K562 (cell line): ENCODE results near the gene HOPX. TPM values are rescaled to one million over a fixed set of nuclear protein-coding genes. Genes with fewer than 3 reads are reported as not detected.

Experiments used
- ATAC-seq: fragments of 200-7000 bp; cut with Tn5 transposase; 3 replicates; pipeline ENCODE4 v1.9.1; 2020; ENCODE audit warnings: moderate library complexity
- BruUV-seq: library from RNA; stranded (reverse); fragments of 400-500 nt; replicated peaks from 2 replicates; lab custom pipeline; 2021; lab: Mats Ljungman, UMichigan
- CTCF ChIA-PET: fragments of 300-600 bp; formaldehyde crosslinking; extraction: SDS; loops from one replicate; lab custom pipeline; 2021; ENCODE audit warnings: low intra/inter-chr PET ratio; lab: Yijun Ruan, JAX
- POLR2A ChIA-PET: fragments of 300-600, 350-650 bp; sonication (Branson Sonifier 250); formaldehyde crosslinking; extraction: SDS; loops from one replicate; lab custom pipeline; 2021; ENCODE audit warnings: antibody characterized with exemption, inconsistent platforms; lab: Yijun Ruan, JAX
- DNase-seq, 4 experiments: peaks; one replicate each; pipeline versions ENCODE4 v3.0.0 to v3.0.0-alpha.2; 2011 to 2018; ENCODE audit warnings: low spot score in 3 of 4, mixed read lengths in 3 of 4; ENCODE audit errors: extremely low read depth in 1 of 4
- FAIRE-seq: peaks from 2 replicates; lab custom pipeline; 2011; peaks lifted over from hg19 to GRCh38; lab: Jason Lieb, UNC
- H2AFZ ChIP-seq: 2 replicates; pipeline ENCODE4 v1.6.0; 2011; ENCODE audit warnings: low read depth, low read length, control low read depth, inconsistent platforms
- H3K27ac ChIP-seq: fragments of 200-600 bp; 3 replicates; pipeline ENCODE4 v1.8.0; 2011; ENCODE audit warnings: low read depth, mild to moderate bottlenecking, control low read depth, inconsistent platforms, low read length, moderate library complexity, mixed read lengths; ENCODE audit errors: extremely low read depth
- H3K27me3 ChIP-seq, 2 experiments: fragments of 300-600 bp in 1 of 2; 2 replicates in 1 of 2; 3 replicates in 1 of 2; pipeline versions ENCODE4 v1.6.0 to v1.8.0; 2011; ENCODE audit warnings: inconsistent platforms in 2 of 2, low read length in 2 of 2, mild to moderate bottlenecking in 1 of 2, mixed read lengths in 1 of 2, moderate library complexity in 1 of 2; ENCODE audit not compliant: control insufficient read depth in 2 of 2, insufficient read depth in 2 of 2
- H3K36me3 ChIP-seq: fragments of 300-600 bp; 3 replicates; pipeline ENCODE4 v1.8.0; 2011; ENCODE audit warnings: mild to moderate bottlenecking, low read length, inconsistent platforms; ENCODE audit not compliant: control insufficient read depth, insufficient read depth
- H3K4me1 ChIP-seq, 2 experiments: fragments of 200-600 bp in 1 of 2; replicated peaks in 1 of 2; 2 replicates in 1 of 2; 3 replicates in 1 of 2; pipeline versions ENCODE4 v1.5.1 to v1.8.0; 2011; ENCODE audit warnings: inconsistent platforms in 2 of 2, low read length in 2 of 2, mild to moderate bottlenecking in 1 of 2, mixed read lengths in 1 of 2, moderate library complexity in 1 of 2; ENCODE audit not compliant: control insufficient read depth in 2 of 2, insufficient read depth in 2 of 2
- H3K4me2 ChIP-seq: 2 replicates; pipeline ENCODE4 v1.6.1; 2011; ENCODE audit warnings: low read length, control low read depth, inconsistent platforms, mixed read lengths; ENCODE audit not compliant: insufficient read depth
- H3K4me3 ChIP-seq: fragments of 200-600 bp; sonication (generic), shearing (Covaris generic); 2 replicates; pipeline ENCODE4 v1.5.1; 2016; ENCODE audit warnings: control low read depth, inconsistent platforms
- H3K79me2 ChIP-seq: fragments of 200-600 bp; 3 replicates; pipeline ENCODE4 v1.8.0; 2011; ENCODE audit warnings: low read length, inconsistent platforms; ENCODE audit not compliant: control insufficient read depth, insufficient read depth
- H3K9ac ChIP-seq, 2 experiments: 2 replicates each; pipeline versions ENCODE4 v1.6.0 to v1.6.1; 2011; ENCODE audit warnings: low read depth in 2 of 2, low read length in 2 of 2, control low read depth in 1 of 2, inconsistent platforms in 1 of 2, mild to moderate bottlenecking in 1 of 2, mixed read lengths in 1 of 2; ENCODE audit not compliant: insufficient read depth in 1 of 2
- H3K9me1 ChIP-seq: one replicate; pipeline ENCODE4 v1.6.0; 2011; ENCODE audit warnings: inconsistent platforms, mild to moderate bottlenecking, low read length, moderate library complexity; ENCODE audit not compliant: control insufficient read depth, insufficient read depth
- H3K9me3 ChIP-seq: replicated peaks from 2 replicates; pipeline ENCODE4 v1.5.1; 2011; ENCODE audit warnings: low read depth, low read length, inconsistent platforms; ENCODE audit not compliant: control insufficient read depth, insufficient read depth
- H4K20me1 ChIP-seq: replicated peaks from 2 replicates; pipeline ENCODE4 v1.6.1; 2011; ENCODE audit warnings: low read length, inconsistent platforms, mixed read lengths; ENCODE audit not compliant: control insufficient read depth, insufficient read depth
- BRF1 ChIP-seq: IDR thresholded peaks from 3 replicates; pipeline ENCODE4 v1.6.1; 2011; ENCODE audit warnings: borderline replicate concordance, mild to moderate bottlenecking; ENCODE audit not compliant: insufficient read length; ENCODE audit errors: extremely low read depth
- CHCHD3 ChIP-seq: fragments of 250-450 bp; sonication (Bioruptor Pico); IDR thresholded peaks from 2 replicates; pipeline ENCODE4 v2.1.2; 2022; ENCODE audit warnings: mild to moderate bottlenecking
- HDAC3 ChIP-seq: fragments of 450-650 bp; IDR thresholded peaks from 2 replicates; pipeline ENCODE4 v1.6.1; 2018; ENCODE audit warnings: borderline replicate concordance, mild to moderate bottlenecking, moderate library complexity; ENCODE audit not compliant: partially characterized antibody
- NRF1 ChIP-seq, 2 experiments: fragments of 450-650 bp; IDR thresholded peaks in 1 of 2; conservative IDR thresholded peaks in 1 of 2; 2 replicates each; pipeline ENCODE4 v1.6.1; 2014; ENCODE audit warnings: mild to moderate bottlenecking in 2 of 2
- OTX1 ChIP-seq: fragments of 450-650 bp; formaldehyde crosslinking; IDR thresholded peaks from 2 replicates; pipeline ENCODE4 v1.4.0; 2022; ENCODE audit warnings: mild to moderate bottlenecking
- RBM25 ChIP-seq: fragments of 200-400 bp; formaldehyde crosslinking; IDR thresholded peaks from 2 replicates; pipeline ENCODE4 v1.6.1; 2018; ENCODE audit warnings: low read length, low read depth, moderate library complexity; ENCODE audit not compliant: severe bottlenecking
- SETDB1 ChIP-seq: IDR thresholded peaks from one replicate; pipeline ENCODE4 v1.6.1; 2012; ENCODE audit warnings: low read length, control low read depth, inconsistent platforms
- TAF9B ChIP-seq: fragments of 450-650 bp; IDR thresholded peaks from 2 replicates; pipeline ENCODE4 v1.6.1; 2018; ENCODE audit warnings: mild to moderate bottlenecking; ENCODE audit not compliant: partially characterized antibody
- TEAD1 ChIP-seq, 2 experiments: fragments of 450-650 bp in 1 of 2; sonication (generic) in 1 of 2; formaldehyde crosslinking; IDR thresholded peaks; 2 replicates each; pipeline versions ENCODE4 v1.4.0 to v1.8.0; 2020 to 2022; ENCODE audit warnings: mild to moderate bottlenecking in 2 of 2, missing genetic modification reagents in 1 of 2
- ZC3H8 ChIP-seq: fragments of 450-650 bp; IDR thresholded peaks from 2 replicates; pipeline ENCODE4 v1.6.1; 2017
- ZNF316 ChIP-seq: fragments of 450-650 bp; IDR thresholded peaks from 2 replicates; pipeline ENCODE4 v1.6.1; 2016
- ZNF75A ChIP-seq: fragments of 450-650 bp; formaldehyde crosslinking; IDR thresholded peaks from 2 replicates; pipeline ENCODE4 v1.4.0; 2020; ENCODE audit warnings: mild to moderate bottlenecking
- WGBS: fragments of 100-300 bp; shearing (Covaris generic); methylation state at CpG from one replicate; pipeline ENCODE4 v1.1.6; 2016; ENCODE audit warnings: low coverage, mixed read lengths; ENCODE audit not compliant: insufficient coverage; ENCODE audit errors: missing lambda C conversion rate; 5-methylcytosine and 5-hydroxymethylcytosine counted together
- in situ Hi-C: fragments of 300-500 bp; cut with MboI; formaldehyde crosslinking; loops from 4 replicates; pipeline ENCODE4 v1.15.0; 2018; ENCODE audit warnings: inconsistent platforms, mixed read lengths
- intact Hi-C: fragments of 100-400 bp; cut with micrococcal nuclease; formaldehyde crosslinking; loops from 2 replicates; pipeline ENCODE4 v1.14.2; 2022
- polyA plus RNA-seq, 8 experiments: library from polyadenylated mRNA; depleted of rRNA in 4 of 8; stranded (reverse) in 5 of 8; unstranded in 3 of 8; fragments of >200 nt; fragmentation: Nextera tagmentation in 2 of 8; fragmentation: Illumina TruSeq in 1 of 8; extraction: Ambion mirVana in 2 of 8; extraction: Trizol in 1 of 8; gene quantifications; 2 replicates each; pipeline versions ENCODE4 v1.2.1 to v1.2.3, GENCODE V29; 2011 to 2014; ENCODE audit warnings: inconsistent platforms in 1 of 8, missing spikeins in 1 of 8
- total RNA-seq, 7 experiments: library from RNA; depleted of rRNA in 6 of 7; stranded (reverse); fragments of >200 nt in 6 of 7; fragmentation: Illumina TruSeq in 2 of 7; extraction: Trizol in 2 of 7; gene quantifications; 2 replicates each; pipeline versions ENCODE4 v1.2.1 to v1.2.3, GENCODE V29; 2011 to 2021; ENCODE audit warnings: low replicate concordance in 1 of 7
- TF ChIP-seq, protein P1 (sequence below): sonication (generic); formaldehyde crosslinking; IDR thresholded peaks from 2 replicates; pipeline ENCODE4 v1.8.0; 2023; ENCODE audit warnings: mild to moderate bottlenecking, missing genetic modification reagents
- TF ChIP-seq, protein P2 (sequence below): fragments of 450-650 bp; formaldehyde crosslinking; IDR thresholded peaks from 2 replicates; pipeline ENCODE4 v1.4.0; 2020; ENCODE audit warnings: mild to moderate bottlenecking, moderate library complexity

Gene HOPX
- total and polyA plus RNA-seq, 9 of the 15 experiments (the other 6 are each of a cell fraction or from before 2014, with no cell fraction given) = 0.24 TPM; not detected in 8

DNA sequence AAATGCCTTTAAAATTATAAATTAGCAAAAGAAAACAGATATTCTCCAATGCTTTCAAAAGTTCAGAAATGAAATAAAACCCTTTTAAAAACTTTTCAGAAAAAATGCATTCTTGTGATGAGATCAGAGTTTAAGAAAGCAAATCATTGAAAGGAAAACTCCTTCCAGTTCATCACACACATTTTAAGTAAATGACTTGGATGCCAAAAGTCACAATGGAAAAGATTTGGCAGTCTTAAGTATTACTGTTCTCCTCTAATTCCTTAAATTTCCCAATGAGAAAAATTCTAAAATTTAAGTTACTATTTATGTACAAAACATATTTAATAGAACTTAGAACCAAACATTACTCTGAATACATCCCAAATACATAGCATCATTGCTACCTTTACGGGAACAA is 21.1 kb downstream of the HOPX start:
- no peak overlapping the region for H3K4me3 ChIP-seq
- H3K9me3 ChIP-seq = no peaks in the 10 kb centered on the region
- no peak overlapping the region for H3K4me2 ChIP-seq
- H3K9me1 ChIP-seq = no peaks in the 10 kb centered on the region
- H3K27ac ChIP-seq = no peak overlapping the region
- no TSS peak for BruUV-seq
- intact Hi-C loops = no loop called here
- no peak overlapping the region for H3K9ac ChIP-seq
- no peak overlapping the region for H2AFZ ChIP-seq
- TF ChIP-seq ZNF75A (CRISPR knock-in tag) = no peak
- TF ChIP-seq, protein P1, sequence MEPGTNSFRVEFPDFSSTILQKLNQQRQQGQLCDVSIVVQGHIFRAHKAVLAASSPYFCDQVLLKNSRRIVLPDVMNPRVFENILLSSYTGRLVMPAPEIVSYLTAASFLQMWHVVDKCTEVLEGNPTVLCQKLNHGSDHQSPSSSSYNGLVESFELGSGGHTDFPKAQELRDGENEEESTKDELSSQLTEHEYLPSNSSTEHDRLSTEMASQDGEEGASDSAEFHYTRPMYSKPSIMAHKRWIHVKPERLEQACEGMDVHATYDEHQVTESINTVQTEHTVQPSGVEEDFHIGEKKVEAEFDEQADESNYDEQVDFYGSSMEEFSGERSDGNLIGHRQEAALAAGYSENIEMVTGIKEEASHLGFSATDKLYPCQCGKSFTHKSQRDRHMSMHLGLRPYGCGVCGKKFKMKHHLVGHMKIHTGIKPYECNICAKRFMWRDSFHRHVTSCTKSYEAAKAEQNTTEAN (CRISPR knock-in tag) = no peak
- TF ChIP-seq, protein P2, sequence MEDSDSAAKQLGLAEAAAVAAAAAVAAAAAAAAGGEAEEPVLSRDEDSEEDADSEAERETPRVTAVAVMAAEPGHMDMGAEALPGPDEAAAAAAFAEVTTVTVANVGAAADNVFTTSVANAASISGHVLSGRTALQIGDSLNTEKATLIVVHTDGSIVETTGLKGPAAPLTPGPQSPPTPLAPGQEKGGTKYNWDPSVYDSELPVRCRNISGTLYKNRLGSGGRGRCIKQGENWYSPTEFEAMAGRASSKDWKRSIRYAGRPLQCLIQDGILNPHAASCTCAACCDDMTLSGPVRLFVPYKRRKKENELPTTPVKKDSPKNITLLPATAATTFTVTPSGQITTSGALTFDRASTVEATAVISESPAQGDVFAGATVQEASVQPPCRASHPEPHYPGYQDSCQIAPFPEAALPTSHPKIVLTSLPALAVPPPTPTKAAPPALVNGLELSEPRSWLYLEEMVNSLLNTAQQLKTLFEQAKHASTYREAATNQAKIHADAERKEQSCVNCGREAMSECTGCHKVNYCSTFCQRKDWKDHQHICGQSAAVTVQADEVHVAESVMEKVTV (CRISPR knock-in tag) = no peak
- no peak for TF ChIP-seq CHCHD3
- no peak for TF ChIP-seq NRF1 (conservative IDR thresholded peaks at IDR 0.05 in 1 of 2, IDR thresholded peaks at IDR 0.05 in 1 of 2)
- no peak for TF ChIP-seq RBM25
- TF ChIP-seq HDAC3 = no peak
- no peak for TF ChIP-seq TAF9B
- TF ChIP-seq ZC3H8 = no peak
- TF ChIP-seq BRF1 = no peak
- TF ChIP-seq TEAD1 (CRISPR knock-in tag; IDR thresholded peaks at IDR 0.05) = no peak
- TF ChIP-seq ZNF316 = no peak
- no peak for TF ChIP-seq SETDB1
- TF ChIP-seq OTX1 (CRISPR knock-in tag) = no peak
- TF ChIP-seq, all 486 proteins: peak for 0
- POLR2A ChIA-PET = no interaction called here
- 4% methylated on average over 1 of the region's 1 CpG for WGBS
- in situ Hi-C loops = no loop called here
- H3K27me3 ChIP-seq = peaks cover 20 to 30% of the 10 kb centered on the region in 2 experiments
- DNase-seq = no peak
- CTCF ChIA-PET = no interaction called here
- H3K79me2 ChIP-seq = no peaks in the 10 kb centered on the region
- no peak for FAIRE-seq
- peaks cover 0 to 12% of the 10 kb centered on the region in 2 experiments; a peak in 1 of 5 replicates for H3K4me1 ChIP-seq
- H3K36me3 ChIP-seq = no peaks in the 10 kb centered on the region
- ATAC-seq = no peak
- no peaks in the 10 kb centered on the region for H4K20me1 ChIP-seq
